SHP77 treated with DMSO at 0.1 percent for 48 hours (cell line): ENCODE measurements around the gene PCDHB13.
"Not testable (repeated sequence)": the region's sequence is repeated elsewhere in the genome, so short reads cannot be mapped to it uniquely, and the experiment has no call there.

Experiments
- DNase-seq: peaks from one replicate; lab custom pipeline; 2025; lab: John Stamatoyannopoulos, UW

The PCDHB13 gene

DNA sequence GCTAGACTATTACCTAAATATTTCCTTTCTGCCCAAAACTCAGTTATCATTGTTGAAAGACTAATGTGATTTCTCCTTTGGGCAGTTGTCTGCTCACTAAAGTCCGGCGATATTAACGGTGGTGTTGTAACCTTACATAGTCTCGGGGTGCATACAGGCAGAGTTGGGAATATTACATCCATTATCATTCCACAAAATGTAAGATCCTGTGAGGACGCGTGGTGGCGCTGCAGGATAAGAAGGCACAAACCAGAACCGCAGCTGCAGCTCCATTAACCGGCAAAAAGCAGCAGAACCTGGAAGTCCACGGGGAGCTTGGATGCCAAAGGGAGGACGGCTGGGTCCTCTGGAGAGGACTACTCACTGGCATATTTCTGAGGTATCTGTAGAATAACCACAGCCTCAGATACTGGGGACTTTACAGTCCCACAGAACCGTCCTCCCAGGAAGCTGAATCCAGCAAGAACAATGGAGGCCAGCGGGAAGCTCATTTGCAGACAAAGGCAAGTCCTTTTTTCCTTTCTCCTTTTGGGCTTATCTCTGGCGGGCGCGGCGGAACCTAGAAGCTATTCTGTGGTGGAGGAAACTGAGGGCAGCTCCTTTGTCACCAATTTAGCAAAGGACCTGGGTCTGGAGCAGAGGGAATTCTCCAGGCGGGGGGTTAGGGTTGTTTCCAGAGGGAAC lies at the start of gene PCDHB13:
Gene PCDHB13, plus strand, starts transcription at position 264 of the 684 bp plus-strand sequence. Its CDS starts 205 bp downstream, at position 469.
- DNase-seq = peak; percentile 36

DNA sequence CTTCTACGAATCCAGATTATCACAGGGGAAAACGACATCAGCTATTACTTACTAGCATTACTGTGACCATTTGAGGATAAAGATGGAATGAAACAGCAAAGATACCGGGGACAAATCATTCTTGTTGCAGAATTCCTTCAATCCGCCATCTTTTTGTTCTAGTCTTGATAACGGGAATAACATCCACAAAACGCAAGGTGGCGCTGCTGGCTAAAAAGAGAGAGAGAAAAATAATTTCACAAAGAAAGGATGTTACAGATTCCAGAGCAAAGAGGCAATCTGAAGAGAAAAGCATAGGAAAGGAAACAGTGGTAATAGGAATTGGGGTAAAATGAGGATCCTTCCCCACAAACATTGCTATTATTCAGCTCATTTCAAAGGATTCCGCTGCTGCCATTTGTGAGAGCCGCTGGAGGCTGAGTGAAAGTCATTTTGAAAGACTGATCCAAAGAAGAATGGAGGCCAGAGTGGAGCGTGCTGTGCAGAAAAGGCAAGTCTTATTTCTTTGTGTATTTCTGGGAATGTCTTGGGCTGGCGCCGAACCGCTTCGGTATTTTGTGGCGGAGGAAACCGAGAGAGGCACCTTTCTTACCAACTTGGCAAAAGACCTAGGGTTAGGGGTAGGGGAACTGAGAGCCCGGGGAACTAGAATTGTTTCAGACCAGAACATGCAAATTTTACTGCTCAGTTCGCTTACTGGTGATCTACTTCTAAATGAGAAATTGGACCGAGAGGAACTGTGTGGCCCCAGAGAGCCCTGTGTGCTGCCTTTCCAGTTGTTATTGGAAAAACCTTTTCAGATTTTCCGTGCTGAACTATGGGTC lies 41.1 kb upstream of the PCDHB13 start, which contains the start of gene PCDHB7:
Gene PCDHB7, plus strand, starts transcription at position 264 of the 824 bp plus-strand sequence. Its CDS starts 192 bp downstream, at position 456.
- DNase-seq = peak; percentile 22

DNA sequence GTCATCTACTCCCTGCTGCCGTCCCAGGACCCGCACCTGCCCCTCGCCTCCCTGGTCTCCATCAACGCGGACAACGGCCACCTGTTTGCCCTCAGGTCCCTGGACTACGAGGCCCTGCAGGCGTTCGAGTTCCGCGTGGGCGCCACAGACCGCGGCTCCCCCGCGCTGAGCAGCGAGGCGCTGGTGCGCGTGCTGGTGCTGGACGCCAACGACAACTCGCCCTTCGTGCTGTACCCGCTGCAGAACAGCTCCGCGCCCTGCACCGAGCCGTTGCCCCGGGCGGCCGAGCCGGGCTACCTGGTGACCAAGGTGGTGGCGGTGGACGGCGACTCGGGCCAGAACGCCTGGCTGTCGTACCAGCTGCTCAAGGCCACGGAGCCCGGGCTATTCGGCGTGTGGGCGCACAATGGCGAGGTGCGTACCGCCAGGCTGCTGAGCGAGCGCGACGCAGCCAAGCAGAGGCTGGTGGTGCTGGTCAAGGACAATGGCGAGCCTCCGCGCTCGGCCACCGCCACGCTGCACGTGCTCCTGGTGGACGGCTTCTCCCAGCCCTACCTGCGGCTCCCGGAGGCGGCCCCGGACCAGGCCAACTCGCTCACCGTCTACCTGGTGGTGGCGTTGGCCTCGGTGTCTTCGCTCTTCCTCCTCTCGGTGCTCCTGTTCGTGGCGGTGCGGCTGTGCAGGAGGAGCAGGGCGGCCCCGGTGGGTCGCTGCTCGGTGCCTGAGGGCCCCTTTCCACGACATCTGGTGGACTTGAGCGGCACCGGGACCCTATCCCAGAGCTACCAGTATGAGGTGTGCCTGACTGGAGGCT lies 39.2 kb upstream of the PCDHB13 start:
- DNase-seq = not testable (repeated sequence)

DNA sequence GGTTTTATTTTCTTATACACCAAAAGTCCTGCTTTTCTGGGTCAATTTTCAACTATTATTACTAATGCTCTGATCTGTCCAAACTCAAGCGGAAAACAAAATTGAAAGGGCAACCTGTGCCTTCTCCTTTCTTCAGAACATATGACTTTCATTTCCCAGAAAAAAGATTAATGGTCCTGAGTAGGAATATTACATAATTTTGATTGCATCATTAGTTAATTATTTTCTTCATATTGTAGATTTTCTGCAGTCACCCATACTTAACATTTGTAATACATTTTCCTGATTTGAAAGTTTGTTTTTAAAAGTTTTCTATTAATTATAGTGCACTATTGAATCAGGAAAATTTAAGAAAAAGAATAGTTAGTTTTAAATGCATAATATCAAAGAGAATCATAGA lies 37.8 kb upstream of the PCDHB13 start:
- no peak for DNase-seq

DNA sequence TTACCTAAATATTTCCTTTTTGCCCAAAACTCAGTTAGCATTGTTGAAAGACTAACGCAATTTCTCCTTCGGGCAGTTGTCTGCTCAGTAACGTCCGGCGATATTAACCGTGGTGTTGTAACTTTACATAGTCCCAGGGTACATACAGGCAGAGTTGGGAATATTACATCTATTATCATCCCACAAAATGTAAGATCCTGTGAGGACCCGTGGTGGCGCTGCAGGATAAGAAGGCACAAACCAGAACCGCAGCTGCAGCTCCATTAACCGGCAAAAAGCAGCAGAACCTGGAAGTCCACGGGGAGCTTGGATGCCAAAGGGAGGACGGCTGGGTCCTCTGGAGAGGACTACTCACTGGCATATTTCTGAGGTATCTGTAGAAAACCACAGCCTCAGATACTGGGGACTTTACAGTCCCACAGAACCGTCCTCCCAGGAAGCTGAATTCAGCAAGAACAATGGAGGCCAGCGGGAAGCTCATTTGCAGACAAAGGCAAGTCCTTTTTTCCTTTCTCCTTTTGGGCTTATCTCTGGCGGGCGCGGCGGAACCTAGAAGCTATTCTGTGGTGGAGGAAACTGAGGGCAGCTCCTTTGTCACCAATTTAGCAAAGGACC lies 36.0 kb upstream of the PCDHB13 start, which contains the start of gene PCDHB8:
Gene PCDHB8, plus strand, starts transcription at position 214 of the 615 bp plus-strand sequence. Its CDS starts 245 bp downstream, at position 459.
- DNase-seq = peak; percentile 43

DNA sequence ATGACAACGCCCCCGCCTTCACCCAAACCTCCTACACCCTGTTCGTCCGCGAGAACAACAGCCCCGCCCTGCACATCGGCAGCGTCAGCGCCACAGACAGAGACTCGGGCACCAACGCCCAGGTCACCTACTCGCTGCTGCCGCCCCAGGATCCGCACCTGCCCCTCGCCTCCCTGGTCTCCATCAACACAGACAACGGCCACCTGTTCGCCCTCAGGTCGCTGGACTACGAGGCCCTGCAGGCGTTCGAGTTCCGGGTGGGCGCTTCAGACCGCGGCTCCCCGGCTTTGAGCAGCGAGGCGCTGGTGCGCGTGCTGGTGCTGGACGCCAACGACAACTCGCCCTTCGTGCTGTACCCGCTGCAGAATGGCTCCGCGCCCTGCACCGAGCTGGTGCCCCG lies 34.3 kb upstream of the PCDHB13 start:
- DNase-seq = not testable (repeated sequence)

DNA sequence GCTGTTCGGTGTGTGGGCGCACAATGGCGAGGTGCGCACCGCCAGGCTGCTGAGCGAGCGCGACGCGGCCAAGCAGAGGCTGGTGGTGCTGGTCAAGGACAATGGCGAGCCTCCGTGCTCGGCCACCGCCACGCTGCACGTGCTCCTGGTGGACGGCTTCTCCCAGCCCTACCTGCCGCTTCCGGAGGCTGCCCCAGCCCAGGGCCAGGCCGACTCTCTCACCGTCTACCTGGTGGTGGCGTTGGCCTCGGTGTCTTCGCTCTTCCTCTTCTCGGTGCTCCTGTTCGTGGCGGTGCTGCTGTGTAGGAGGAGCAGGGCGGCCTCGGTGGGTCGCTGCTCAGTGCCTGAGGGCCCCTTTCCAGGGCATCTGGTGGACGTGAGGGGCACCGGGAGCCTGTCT lies 33.8 kb upstream of the PCDHB13 start:
- not testable (repeated sequence) for DNase-seq

DNA sequence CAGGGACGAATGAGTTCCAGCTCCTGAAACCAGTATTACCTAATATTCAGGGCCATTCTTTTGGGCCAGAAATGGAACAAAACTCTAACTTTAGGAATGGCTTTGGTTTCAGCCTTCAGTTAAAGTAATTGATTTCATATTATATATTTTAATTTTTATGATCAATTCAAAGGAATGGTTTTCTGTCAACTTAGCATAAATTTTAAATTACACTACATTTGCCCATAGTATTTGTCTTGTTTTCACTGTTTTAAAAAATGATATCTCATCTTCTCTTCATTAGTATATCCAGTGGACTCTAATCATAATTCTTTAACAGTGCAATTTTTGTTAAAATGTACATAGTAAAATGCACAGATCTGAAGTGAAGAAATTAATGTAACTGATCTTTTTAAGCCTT lies 33.4 kb upstream of the PCDHB13 start:
- no peak for DNase-seq

DNA sequence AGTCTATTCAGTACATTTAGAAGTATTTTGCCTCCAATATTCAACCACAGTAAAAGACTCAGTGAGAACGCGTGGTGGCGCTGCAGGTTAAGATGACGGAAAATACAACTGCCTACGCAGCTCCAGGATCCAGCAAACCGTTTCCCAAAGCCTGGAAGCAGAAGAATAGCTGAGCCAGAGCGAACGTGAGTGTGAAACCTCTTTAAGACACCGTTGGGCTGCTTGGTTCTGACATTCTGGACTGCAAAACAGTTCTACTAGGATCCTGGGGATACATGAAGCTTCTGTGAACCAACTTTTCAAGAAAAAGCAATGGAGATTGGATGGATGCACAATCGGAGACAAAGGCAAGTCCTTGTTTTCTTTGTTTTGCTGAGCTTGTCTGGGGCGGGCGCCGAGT lies 31.5 kb upstream of the PCDHB13 start, which contains the start of gene PCDHB16:
Gene PCDHB16, plus strand, starts transcription at position 140 of the 400 bp plus-strand sequence. Its CDS starts 173 bp downstream, at position 313.
- no peak for DNase-seq

DNA sequence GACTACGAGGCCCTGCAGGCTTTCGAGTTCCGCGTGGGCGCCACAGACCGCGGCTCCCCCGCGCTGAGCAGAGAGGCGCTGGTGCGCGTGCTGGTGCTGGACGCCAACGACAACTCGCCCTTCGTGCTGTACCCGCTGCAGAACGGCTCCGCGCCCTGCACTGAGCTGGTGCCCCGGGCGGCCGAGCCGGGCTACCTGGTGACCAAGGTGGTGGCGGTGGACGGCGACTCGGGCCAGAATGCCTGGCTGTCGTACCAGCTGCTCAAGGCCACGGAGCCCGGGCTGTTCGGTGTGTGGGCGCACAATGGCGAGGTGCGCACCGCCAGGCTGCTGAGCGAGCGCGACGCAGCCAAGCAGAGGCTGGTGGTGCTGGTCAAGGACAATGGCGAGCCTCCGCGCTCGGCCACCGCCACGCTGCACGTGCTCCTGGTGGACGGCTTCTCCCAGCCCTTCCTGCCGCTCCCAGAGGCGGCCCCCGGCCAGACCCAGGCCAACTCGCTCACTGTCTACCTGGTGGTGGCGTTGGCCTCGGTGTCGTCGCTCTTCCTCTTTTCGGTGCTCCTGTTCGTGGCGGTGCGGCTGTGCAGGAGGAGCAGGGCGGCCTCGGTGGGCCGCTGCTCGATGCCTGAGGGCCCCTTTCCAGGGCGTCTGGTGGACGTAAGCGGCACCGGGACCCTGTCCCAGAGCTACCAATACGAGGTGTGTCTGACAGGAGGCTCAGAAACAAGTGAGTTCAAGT lies 29.4 kb upstream of the PCDHB13 start:
- DNase-seq = not testable (repeated sequence)

DNA sequence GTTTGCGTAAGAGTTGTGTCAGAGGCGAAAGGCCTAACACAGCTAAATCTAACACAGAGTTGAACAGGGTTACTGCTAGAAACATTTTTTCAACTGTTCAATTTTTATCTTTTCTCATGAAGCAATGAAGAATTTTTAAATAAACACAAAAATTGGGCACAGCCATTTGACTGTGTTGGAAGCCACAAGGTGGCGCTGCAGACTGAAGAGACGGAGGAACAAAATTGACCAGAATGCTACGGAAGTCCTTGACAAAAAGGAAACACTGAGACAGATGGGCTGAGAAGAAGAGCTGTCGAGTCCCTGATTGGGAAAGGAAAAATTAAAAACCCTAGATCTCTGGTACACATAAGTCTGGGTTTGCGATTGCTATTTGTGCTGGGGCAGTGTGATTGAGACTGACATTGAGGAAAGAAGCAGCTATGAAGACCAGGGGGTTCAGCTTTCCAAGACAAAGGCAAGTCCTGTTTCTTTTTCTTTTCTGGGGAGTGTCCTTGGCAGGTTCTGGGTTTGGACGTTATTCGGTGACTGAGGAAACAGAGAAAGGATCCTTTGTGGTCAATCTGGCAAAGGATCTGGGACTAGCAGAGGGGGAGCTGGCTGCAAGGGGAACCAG lies 26.7 kb upstream of the PCDHB13 start, which contains the start of gene PCDHB9:
Gene PCDHB9, plus strand, starts transcription at position 265 of the 616 bp plus-strand sequence. Its CDS starts 158 bp downstream, at position 423.
- no peak for DNase-seq

DNA sequence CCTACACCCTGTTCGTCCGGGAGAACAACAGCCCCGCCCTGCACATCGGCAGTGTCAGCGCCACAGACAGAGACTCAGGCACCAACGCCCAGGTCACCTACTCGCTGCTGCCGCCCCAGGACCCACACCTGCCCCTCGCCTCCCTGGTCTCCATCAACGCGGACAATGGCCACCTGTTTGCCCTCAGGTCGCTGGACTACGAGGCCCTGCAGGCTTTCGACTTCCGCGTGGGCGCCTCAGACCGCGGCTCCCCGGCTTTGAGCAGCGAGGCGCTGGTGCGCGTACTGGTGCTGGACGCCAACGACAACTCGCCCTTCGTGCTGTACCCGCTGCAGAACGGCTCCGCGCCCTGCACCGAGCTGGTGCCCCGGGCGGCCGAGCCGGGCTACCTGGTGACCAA lies 25.0 kb upstream of the PCDHB13 start:
- DNase-seq = not testable (repeated sequence)

DNA sequence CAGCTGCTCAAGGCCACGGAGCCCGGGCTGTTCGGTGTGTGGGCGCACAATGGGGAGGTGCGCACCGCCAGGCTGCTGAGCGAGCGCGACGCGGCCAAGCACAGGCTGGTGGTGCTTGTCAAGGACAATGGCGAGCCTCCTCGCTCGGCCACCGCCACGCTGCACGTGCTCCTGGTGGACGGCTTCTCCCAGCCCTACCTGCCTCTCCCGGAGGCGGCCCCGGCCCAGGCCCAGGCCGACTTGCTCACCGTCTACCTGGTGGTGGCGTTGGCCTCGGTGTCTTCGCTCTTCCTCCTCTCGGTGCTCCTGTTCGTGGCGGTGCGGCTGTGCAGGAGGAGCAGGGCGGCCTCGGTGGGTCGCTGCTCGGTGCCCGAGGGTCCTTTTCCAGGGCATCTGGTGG lies 24.6 kb upstream of the PCDHB13 start:
- DNase-seq = not testable (repeated sequence)

DNA sequence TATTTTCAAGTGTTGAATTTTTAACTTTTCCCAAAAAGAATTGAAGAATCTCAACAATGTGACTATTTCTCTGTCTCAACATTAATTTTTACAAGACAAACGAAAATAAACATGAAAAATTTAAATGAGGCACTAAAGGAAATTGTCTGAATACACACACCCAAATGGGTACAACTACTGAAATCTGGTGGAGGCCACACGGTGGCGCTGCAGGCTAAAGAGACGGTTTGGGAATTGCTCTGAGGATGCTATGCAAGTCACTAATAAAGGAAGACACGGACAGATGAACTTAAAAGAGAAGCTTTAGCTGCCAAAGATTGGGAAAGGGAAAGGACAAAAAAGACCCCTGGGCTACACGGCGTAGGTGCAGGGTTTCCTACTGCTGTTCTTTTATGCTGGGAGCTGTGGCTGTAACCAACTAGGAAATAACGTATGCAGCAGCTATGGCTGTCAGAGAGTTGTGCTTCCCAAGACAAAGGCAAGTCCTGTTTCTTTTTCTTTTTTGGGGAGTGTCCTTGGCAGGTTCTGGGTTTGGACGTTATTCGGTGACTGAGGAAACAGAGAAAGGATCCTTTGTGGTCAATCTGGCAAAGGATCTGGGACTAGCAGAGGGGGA lies 21.5 kb upstream of the PCDHB13 start, which contains the start of gene PCDHB10:
Gene PCDHB10, plus strand, starts transcription at position 244 of the 616 bp plus-strand sequence. Its CDS starts 200 bp downstream, at position 444.
- DNase-seq = no peak

DNA sequence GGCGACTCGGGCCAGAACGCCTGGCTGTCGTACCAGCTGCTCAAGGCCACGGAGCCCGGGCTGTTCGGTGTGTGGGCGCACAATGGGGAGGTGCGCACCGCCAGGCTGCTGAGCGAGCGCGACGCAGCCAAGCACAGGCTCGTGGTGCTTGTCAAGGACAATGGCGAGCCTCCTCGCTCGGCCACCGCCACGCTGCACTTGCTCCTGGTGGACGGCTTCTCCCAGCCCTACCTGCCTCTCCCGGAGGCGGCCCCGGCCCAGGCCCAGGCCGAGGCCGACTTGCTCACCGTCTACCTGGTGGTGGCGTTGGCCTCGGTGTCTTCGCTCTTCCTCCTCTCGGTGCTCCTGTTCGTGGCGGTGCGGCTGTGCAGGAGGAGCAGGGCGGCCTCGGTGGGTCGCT lies 19.4 kb upstream of the PCDHB13 start:
- DNase-seq = not testable (repeated sequence)

DNA sequence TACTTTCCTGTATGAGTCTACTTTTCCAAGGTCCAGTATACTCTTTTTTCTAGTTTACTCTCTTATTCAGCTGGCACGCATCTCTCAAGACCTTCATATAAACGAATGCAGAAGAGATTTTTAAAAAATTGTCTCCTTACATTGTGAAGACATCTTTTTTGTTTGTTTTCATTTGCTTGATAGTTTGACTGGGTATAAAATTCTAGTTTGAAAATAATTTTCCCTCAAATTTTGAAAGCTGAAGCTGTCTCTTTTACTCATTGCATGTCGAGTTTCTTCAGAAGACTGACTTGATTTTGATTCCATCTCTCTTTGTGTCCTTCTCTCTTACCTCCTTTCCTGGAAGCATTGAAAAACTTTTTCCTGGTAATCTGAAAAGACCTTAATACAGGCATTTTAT lies 17.4 kb upstream of the PCDHB13 start:
- no peak for DNase-seq

DNA sequence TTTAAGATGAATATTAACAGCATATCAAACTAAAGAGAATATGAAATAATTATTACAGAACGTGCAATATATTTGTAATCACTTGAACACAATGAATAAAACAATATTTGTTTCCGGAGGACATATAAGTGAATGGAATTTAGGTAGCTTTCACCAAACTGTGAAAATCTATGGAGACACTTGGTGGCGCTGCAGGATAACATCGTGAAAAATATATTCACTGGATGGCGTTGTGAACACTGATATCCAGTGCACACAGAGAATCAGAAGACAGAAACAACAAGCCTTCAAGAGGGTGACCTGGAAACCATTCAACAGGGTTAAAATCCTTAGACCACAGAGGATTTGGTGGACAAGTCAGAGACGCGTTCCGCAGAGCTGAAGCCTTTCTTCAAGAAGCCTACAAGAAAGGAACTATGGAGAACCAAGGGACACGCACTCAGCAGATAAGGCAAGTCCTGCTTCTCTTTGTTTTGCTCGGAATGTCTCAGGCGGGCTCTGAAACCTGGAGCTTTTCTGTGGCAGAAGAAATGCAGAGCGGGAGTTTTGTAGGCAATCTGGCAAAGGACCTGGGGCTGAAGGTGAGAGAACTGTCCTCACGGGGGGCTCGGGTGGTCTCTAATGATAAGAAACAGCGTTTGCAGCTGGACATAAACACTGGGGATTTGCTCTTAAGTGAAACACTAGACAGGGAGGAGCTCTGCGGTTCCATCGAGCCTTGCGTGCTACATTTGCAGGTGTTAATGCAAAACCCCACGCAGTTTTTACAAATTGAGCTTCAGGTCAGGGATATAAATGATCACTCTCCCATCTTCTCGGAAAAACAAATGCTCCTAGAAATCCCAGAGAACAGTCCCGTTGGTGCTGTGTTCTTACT lies 14.1 kb upstream of the PCDHB13 start, which contains the start of gene PCDHB11:
Gene PCDHB11, plus strand, starts transcription at position 269 of the 877 bp plus-strand sequence. Its CDS starts 148 bp downstream, at position 417.
- DNase-seq = peak; percentile 30

DNA sequence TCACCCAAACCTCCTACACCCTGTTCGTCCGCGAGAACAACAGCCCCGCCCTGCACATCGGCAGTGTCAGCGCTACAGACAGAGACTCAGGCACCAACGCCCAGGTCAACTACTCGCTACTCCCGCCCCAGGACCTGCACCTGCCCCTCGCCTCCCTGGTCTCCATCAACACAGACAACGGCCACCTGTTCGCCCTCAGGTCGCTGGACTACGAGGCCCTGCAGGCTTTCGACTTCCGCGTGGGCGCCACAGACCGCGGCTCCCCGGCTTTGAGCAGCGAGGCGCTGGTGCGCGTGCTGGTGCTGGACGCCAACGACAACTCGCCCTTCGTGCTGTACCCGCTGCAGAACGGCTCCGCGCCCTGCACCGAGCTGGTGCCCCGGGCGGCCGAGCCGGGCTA lies 12.6 kb upstream of the PCDHB13 start:
- not testable (repeated sequence) for DNase-seq
